ENCODE results near the gene LANCL2.

- TF ChIP-seq CTCF (IDR thresholded peaks at IDR 0.05) (no peak), POLR2A (IDR thresholded peaks at IDR 0.05) (no peak)
Measured at GRCh38 chr7:55463686-55464262, 98.6 kb downstream of the LANCL2 start.
